ENCODE measurements around the gene IKZF2. TPM values are rescaled to one million over a fixed set of nuclear protein-coding genes. Genes with fewer than 3 reads are reported as not detected.

The IKZF2 gene
- total and polyA plus RNA-seq, 10 of the 15 experiments (the other 5 are each of a cell fraction or from before 2014, with no cell fraction given), result 15.2 to 266 (median 87.2) TPM

- FAIRE-seq (no peak), DNase-seq (ENCODE audit: low read depth, low spot score) (no peak), ATAC-seq (peak; percentile 40)
- BruUV-seq (replicated peaks), result TSS peak; percentile 84
- intact Hi-C loops (cut with micrococcal nuclease; ENCODE audit: unreplicated experiment) (loop anchor here (1.0 to 10.0 kb wide), 3 partner anchors 217 to 1998 kb away; partner anchors contain the start of gene BARD1), in situ Hi-C loops (cut with MboI) (loop anchor here (25.0 kb wide), 1 partner anchor 1721 kb away; no protein-coding TSS in a partner anchor)
- Histone ChIP-seq H3K9me3 (replicated peaks; ENCODE audit: control insufficient read depth, insufficient read depth, low read length) (no peaks in the 10 kb centered on the region; the same call in 2 of the 3 replicates), H3K4me3 (peak overlapping the region; percentile 65), H3K4me2 (ENCODE audit: control insufficient read depth, insufficient read depth) (peak overlapping the region; percentile 48), H3K27me3 (replicated peaks in 1 of 2; ENCODE audit: control insufficient read depth in 2 of 2, insufficient read depth in 2 of 2, low read length in 1 of 2) (no peaks in the 10 kb centered on the region), H3K9ac (ENCODE audit: control insufficient read depth, insufficient read depth, low read length) (peak overlapping the region; percentile 78), H3K79me2 (ENCODE audit: control insufficient read depth, insufficient read depth, low read length) (peaks cover 97% of the 10 kb centered on the region), H2AFZ (ENCODE audit: control insufficient read depth, low read depth, low read length) (no peak overlapping the region), H4K20me1 (ENCODE audit: control insufficient read depth, insufficient read depth) (no peaks in the 10 kb centered on the region), H3K4me1 (ENCODE audit: control insufficient read depth, insufficient read depth, low read length) (peaks cover 20% of the 10 kb centered on the region), H3K27ac (ENCODE audit: control insufficient read depth, insufficient read depth) (peak overlapping the region; percentile 96), H3K36me3 (ENCODE audit: control insufficient read depth in 2 of 2, insufficient read depth in 2 of 2, low read length in 1 of 2) (peaks cover 3 to 25% of the 10 kb centered on the region in 2 experiments; a peak in 3 of 4 replicates)
- CTCF ChIA-PET, result interaction anchor here (0.6 to 6.7 kb wide), 7 partner anchors 37 to 225 kb away, joined by 3 to 88 read pairs (median 3); partner anchors contain the start of gene IKZF2
- WGBS (ENCODE audit: insufficient coverage, insufficient replicate concordance, low lambda C conversion rate, missing lambda C conversion rate), result 62% methylated on average over 3 of the region's 3 CpGs
- SMC1A ChIA-PET (ENCODE audit: uncharacterized antibody, unreplicated experiment), result interaction anchor here (1.0 to 21.1 kb wide), 12 partner anchors 9 to 223 kb away, joined by 3 to 430 read pairs (median 4); partner anchors contain the start of gene IKZF2
- RAD21 ChIA-PET (ENCODE audit: unreplicated experiment), result interaction anchor here (1.0 to 15.4 kb wide), 12 partner anchors 22 to 226 kb away, joined by 3 to 386 read pairs (median 16); partner anchors contain the start of gene IKZF2
- POLR2A ChIA-PET, result interaction anchor here (0.6 to 10.4 kb wide), 9 partner anchors 22 to 225 kb away, joined by 3 to 183 read pairs (median 4); partner anchors contain the start of gene IKZF2
- TF ChIP-seq BHLHE40 (IDR thresholded peaks at IDR 0.05; ENCODE audit: borderline replicate concordance in 1 of 2, low read depth in 2 of 2, low read length in 1 of 2) (no peak), EZH2 (IDR thresholded peaks at IDR 0.05; ENCODE audit: borderline replicate concordance, control insufficient read depth, low read depth, low read length) (no peak), SMC3 (IDR thresholded peaks at IDR 0.05; ENCODE audit: borderline replicate concordance, low read length) (0 out of 2 replicates have a peak, but pooled peaks have one; percentile 8), SREBF1 (IDR thresholded peaks at IDR 0.05; ENCODE audit: low read length) (no peak), SMAD1 (IDR thresholded peaks at IDR 0.05; ENCODE audit: low read depth, partially characterized antibody) (no peak), SRF (IDR thresholded peaks at IDR 0.05; ENCODE audit: low read depth in 2 of 2, low read length in 2 of 2) (no peak), NFYA (IDR thresholded peaks at IDR 0.05; ENCODE audit: borderline replicate concordance, low read depth, low read length) (no peak), RFX5 (IDR thresholded peaks at IDR 0.05; ENCODE audit: low read depth, low read length) (no peak), ZBTB40 (IDR thresholded peaks at IDR 0.05; ENCODE audit: borderline replicate concordance) (0 out of 2 replicates have a peak, but pooled peaks have one; percentile 57), SPI1 (IDR thresholded peaks at IDR 0.05; ENCODE audit: borderline replicate concordance, insufficient read depth, low read depth, low read length) (no peak), BMI1 (IDR thresholded peaks at IDR 0.05; ENCODE audit: borderline replicate concordance) (no peak), POLR2AphosphoS2 (IDR thresholded peaks at IDR 0.05; ENCODE audit: low read depth, low read length) (peak; percentile 18), GATAD2B (conservative IDR thresholded peaks at IDR 0.05; ENCODE audit: low read depth) (no peak; the same call in 1 of the 2 replicates), ESRRA (IDR thresholded peaks at IDR 0.05; ENCODE audit: low read length) (no peak), CREB1 (IDR thresholded peaks at IDR 0.05; ENCODE audit: low read depth) (no peak), CBX5 (IDR thresholded peaks at IDR 0.05; ENCODE audit: low read depth) (0 out of 2 replicates have a peak, but pooled peaks have one; percentile 3), ZNF217 (IDR thresholded peaks at IDR 0.05) (no peak)
Observed at GRCh38 chr2:213016166-213016983, 135.0 kb downstream of the IKZF2 start.

All from GM12878 (cell line).